Tibial nerve (tissue), 4 donors: ENCODE data around the gene UBN2.

Source experiments
- CTCF ChIP-seq, 5 experiments: fragments of 200-600 bp in 3 of 5; fragments of 450-650 bp in 2 of 5; sonication (generic) in 3 of 5; IDR thresholded peaks; one replicate each; pipeline ENCODE4 v1.5.1; 2016 to 2019; ENCODE audit warnings: antibody characterized with exemption in 5 of 5, mild to moderate bottlenecking in 3 of 5, moderate library complexity in 2 of 5
- EP300 ChIP-seq, 2 donors: sonication (generic); formaldehyde crosslinking; IDR thresholded peaks; one replicate each; pipeline ENCODE4 v1.6.1; 2017; ENCODE audit warnings: antibody characterized with exemption in 2 of 2, mild to moderate bottlenecking in 1 of 2
- POLR2A ChIP-seq, 2 donors: fragments of 450-650 bp; IDR thresholded peaks; one replicate each; pipeline ENCODE4 v1.6.1; 2017; ENCODE audit warnings: antibody characterized with exemption in 2 of 2, mild to moderate bottlenecking in 2 of 2, moderate library complexity in 2 of 2

- TF ChIP-seq CTCF (IDR thresholded peaks at IDR 0.05) (no peak), POLR2A (IDR thresholded peaks at IDR 0.05) (no peak), EP300 (IDR thresholded peaks at IDR 0.05) (no peak)
Observed at GRCh38 chr7:139334399-139335150, 103.5 kb downstream of the UBN2 start.
